ENCODE data around the gene SYTL3. TPM values are rescaled to one million over a fixed set of nuclear protein-coding genes. Genes with fewer than 3 reads are reported as not detected.

Gene SYTL3
- total RNA-seq, 6 experiments from 2014 or later: 3.1 to 5.7 (median 3.9) TPM

GRCh38 chr6:158756977-158757752 lies 107.3 kb downstream of the SYTL3 start:
- TF ChIP-seq, protein P1, sequence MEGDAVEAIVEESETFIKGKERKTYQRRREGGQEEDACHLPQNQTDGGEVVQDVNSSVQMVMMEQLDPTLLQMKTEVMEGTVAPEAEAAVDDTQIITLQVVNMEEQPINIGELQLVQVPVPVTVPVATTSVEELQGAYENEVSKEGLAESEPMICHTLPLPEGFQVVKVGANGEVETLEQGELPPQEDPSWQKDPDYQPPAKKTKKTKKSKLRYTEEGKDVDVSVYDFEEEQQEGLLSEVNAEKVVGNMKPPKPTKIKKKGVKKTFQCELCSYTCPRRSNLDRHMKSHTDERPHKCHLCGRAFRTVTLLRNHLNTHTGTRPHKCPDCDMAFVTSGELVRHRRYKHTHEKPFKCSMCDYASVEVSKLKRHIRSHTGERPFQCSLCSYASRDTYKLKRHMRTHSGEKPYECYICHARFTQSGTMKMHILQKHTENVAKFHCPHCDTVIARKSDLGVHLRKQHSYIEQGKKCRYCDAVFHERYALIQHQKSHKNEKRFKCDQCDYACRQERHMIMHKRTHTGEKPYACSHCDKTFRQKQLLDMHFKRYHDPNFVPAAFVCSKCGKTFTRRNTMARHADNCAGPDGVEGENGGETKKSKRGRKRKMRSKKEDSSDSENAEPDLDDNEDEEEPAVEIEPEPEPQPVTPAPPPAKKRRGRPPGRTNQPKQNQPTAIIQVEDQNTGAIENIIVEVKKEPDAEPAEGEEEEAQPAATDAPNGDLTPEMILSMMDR (IDR thresholded peaks at IDR 0.05): no peak
- Mint-ChIP-seq H3K27ac (no peak overlapping the region), H3K9me3 (no peaks in the 10 kb centered on the region), H3K4me1 (ENCODE audit: low read depth) (no peaks in the 10 kb centered on the region), H3K4me3 (no peak overlapping the region), H3K27me3 (ENCODE audit: insufficient read depth) (peaks cover 2% of the 10 kb centered on the region; the same call in 1 of the 2 replicates), H3K36me3 (ENCODE audit: low read depth) (no peaks in the 10 kb centered on the region)
- DNase-seq: no peak

GRCh38 chr6:158757753-158758090 lies 107.9 kb downstream of the SYTL3 start:
- Mint-ChIP-seq H3K36me3 (ENCODE audit: low read depth) (no peaks in the 10 kb centered on the region), H3K27ac (no peak overlapping the region), H3K27me3 (ENCODE audit: insufficient read depth) (peaks cover 2% of the 10 kb centered on the region; the same call in 1 of the 2 replicates), H3K4me1 (ENCODE audit: low read depth) (no peaks in the 10 kb centered on the region), H3K4me3 (no peak overlapping the region), H3K9me3 (no peaks in the 10 kb centered on the region)
- TF ChIP-seq, protein P1 (IDR thresholded peaks at IDR 0.05): no peak
- DNase-seq: no peak

GRCh38 chr6:158758451-158758860 lies 108.6 kb downstream of the SYTL3 start:
- Mint-ChIP-seq H3K27ac (no peak overlapping the region), H3K4me3 (no peak overlapping the region), H3K4me1 (ENCODE audit: low read depth) (no peaks in the 10 kb centered on the region), H3K36me3 (ENCODE audit: low read depth) (no peaks in the 10 kb centered on the region), H3K9me3 (no peaks in the 10 kb centered on the region), H3K27me3 (ENCODE audit: insufficient read depth) (peaks cover 2% of the 10 kb centered on the region; the same call in 1 of the 2 replicates)
- no peak for DNase-seq
- TF ChIP-seq, protein P1 (IDR thresholded peaks at IDR 0.05): no peak

GRCh38 chr6:158758941-158759479 lies 109.2 kb downstream of the SYTL3 start:
- H3K36me3 Mint-ChIP-seq (ENCODE audit: low read depth): no peaks in the 10 kb centered on the region
- peaks cover 4% of the 10 kb centered on the region; the same call in 1 of the 2 replicates for H3K27me3 Mint-ChIP-seq (ENCODE audit: insufficient read depth)
- no peaks in the 10 kb centered on the region for H3K4me1 Mint-ChIP-seq (ENCODE audit: low read depth)
- no peak overlapping the region for H3K4me3 Mint-ChIP-seq
- no peak overlapping the region for H3K27ac Mint-ChIP-seq
- TF ChIP-seq, protein P1 (IDR thresholded peaks at IDR 0.05): no peak
- H3K9me3 Mint-ChIP-seq: no peaks in the 10 kb centered on the region
- no peak for DNase-seq

DNA sequence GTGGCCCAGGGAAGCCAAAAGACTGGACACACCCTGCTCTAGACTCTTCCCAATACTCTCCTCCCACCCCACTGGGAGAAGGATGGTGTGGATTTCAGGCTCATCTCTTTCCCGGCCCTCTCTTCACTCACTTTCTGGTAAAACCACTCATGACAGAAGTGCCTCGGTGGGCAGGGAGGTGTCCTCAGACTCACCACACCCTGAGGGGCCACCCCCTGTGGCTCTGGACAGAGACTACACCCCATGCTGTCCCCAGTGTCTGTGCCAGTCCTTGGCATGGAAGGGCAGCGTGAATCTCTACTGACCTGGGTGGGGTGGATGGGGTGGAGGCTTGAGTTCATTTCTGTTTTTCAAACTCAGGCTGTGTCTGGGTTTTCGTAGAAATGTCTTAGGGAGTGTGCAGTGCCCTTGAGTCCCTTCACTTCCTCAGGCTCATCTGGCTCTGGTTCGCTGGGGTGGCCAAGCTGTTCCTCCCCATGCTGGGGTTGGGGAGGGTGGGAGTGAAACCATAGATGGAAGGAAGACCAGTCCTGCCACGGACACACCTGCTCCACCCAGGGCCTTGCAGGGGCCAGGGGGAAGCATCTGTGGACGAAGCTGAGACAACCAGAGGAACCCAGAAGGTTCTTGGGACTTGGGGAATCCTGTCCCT lies 110.2 kb downstream of the SYTL3 start:
- peaks cover 4% of the 10 kb centered on the region; the same call in 1 of the 2 replicates for H3K27me3 Mint-ChIP-seq (ENCODE audit: insufficient read depth)
- H3K36me3 Mint-ChIP-seq (ENCODE audit: low read depth): peaks cover 5% of the 10 kb centered on the region; the same call in 1 of the 2 replicates
- H3K9me3 Mint-ChIP-seq: no peaks in the 10 kb centered on the region
- no peak overlapping the region for H3K27ac Mint-ChIP-seq
- no peak overlapping the region for H3K4me3 Mint-ChIP-seq
- DNase-seq: no peak
- H3K4me1 Mint-ChIP-seq (ENCODE audit: low read depth): no peaks in the 10 kb centered on the region
- TF ChIP-seq, protein P1 (IDR thresholded peaks at IDR 0.05): no peak

Data from HFFc6 (cell line).